ENCODE measurements around the gene AGK. TPM values are rescaled to one million over a fixed set of nuclear protein-coding genes. Genes with fewer than 3 reads are reported as not detected.

AGK gene
- total and polyA plus RNA-seq, 2 experiments from 2014 or later = 15.8 to 27.1 TPM

- no peak for DNase-seq (ENCODE audit: low spot score)
- Histone ChIP-seq H2AFZ (no peak overlapping the region), H3K4me1 (ENCODE audit: insufficient read depth) (no peaks in the 10 kb centered on the region), H3K27ac (no peak overlapping the region), H3K4me2 (no peak overlapping the region), H3K9me3 (ENCODE audit: low read depth) (no peaks in the 10 kb centered on the region), H3K27me3 (no peaks in the 10 kb centered on the region), H3K79me2 (no peaks in the 10 kb centered on the region), H4K20me1 (ENCODE audit: insufficient read depth, poor library complexity, severe bottlenecking) (no peaks in the 10 kb centered on the region), H3K4me3 (no peak overlapping the region), H3K9me2 (replicated peaks; ENCODE audit: insufficient read depth) (no peaks in the 10 kb centered on the region), H3K36me3 (replicated peaks; ENCODE audit: insufficient read depth, low read depth) (no peaks in the 10 kb centered on the region)
- TF ChIP-seq EZH2 (IDR thresholded peaks at IDR 0.05; ENCODE audit: borderline replicate concordance) (no peak), EZH2phosphoT487 (IDR thresholded peaks at IDR 0.05; ENCODE audit: low read depth, severe bottlenecking, unreplicated experiment) (no peak)
- TF ChIP-seq, protein P1, sequence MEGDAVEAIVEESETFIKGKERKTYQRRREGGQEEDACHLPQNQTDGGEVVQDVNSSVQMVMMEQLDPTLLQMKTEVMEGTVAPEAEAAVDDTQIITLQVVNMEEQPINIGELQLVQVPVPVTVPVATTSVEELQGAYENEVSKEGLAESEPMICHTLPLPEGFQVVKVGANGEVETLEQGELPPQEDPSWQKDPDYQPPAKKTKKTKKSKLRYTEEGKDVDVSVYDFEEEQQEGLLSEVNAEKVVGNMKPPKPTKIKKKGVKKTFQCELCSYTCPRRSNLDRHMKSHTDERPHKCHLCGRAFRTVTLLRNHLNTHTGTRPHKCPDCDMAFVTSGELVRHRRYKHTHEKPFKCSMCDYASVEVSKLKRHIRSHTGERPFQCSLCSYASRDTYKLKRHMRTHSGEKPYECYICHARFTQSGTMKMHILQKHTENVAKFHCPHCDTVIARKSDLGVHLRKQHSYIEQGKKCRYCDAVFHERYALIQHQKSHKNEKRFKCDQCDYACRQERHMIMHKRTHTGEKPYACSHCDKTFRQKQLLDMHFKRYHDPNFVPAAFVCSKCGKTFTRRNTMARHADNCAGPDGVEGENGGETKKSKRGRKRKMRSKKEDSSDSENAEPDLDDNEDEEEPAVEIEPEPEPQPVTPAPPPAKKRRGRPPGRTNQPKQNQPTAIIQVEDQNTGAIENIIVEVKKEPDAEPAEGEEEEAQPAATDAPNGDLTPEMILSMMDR (IDR thresholded peaks at IDR 0.05; ENCODE audit: poor library complexity) = no peak
- WGBS (ENCODE audit: low lambda C conversion rate, missing lambda C conversion rate) = 96% methylated on average over 5 of the region's 5 CpGs
These were observed 82.9 kb downstream of the AGK start for GRCh38 chr7:141634065-141634464.

DNA sequence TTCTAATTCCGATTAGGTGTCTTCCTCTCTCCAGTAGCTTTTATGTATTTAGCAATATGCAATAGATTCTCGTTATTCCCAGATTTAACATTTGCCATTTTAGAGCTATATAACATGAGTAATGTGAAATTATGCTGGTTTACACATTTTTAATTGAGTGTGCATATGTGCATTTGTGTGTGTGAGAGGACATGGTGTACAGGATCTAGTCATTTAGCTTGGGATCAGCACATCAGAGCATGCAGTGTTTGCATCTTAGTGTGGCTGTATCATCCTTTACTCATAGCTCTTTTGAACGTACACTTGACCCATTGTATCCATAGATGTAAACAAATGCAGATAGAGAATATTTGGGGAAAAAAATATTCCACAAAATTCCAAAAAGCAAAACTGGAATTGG is 84.8 kb downstream of the AGK start:
- no peak overlapping the region for H3K4me3 ChIP-seq
- H3K27me3 ChIP-seq = no peaks in the 10 kb centered on the region
- no peak overlapping the region for H3K4me2 ChIP-seq
- H3K9me3 ChIP-seq (ENCODE audit: low read depth) = no peaks in the 10 kb centered on the region
- H3K36me3 ChIP-seq (replicated peaks; ENCODE audit: insufficient read depth, low read depth) = no peaks in the 10 kb centered on the region
- H3K27ac ChIP-seq = no peak overlapping the region
- H2AFZ ChIP-seq = no peak overlapping the region
- TF ChIP-seq EZH2 (IDR thresholded peaks at IDR 0.05; ENCODE audit: borderline replicate concordance) (no peak), EZH2phosphoT487 (IDR thresholded peaks at IDR 0.05; ENCODE audit: low read depth, severe bottlenecking, unreplicated experiment) (no peak)
- TF ChIP-seq, protein P1 (IDR thresholded peaks at IDR 0.05; ENCODE audit: poor library complexity) = no peak
- no peaks in the 10 kb centered on the region for H3K9me2 ChIP-seq (replicated peaks; ENCODE audit: insufficient read depth)
- H3K4me1 ChIP-seq (ENCODE audit: insufficient read depth) = no peaks in the 10 kb centered on the region
- no peak for DNase-seq (ENCODE audit: low spot score)
- H4K20me1 ChIP-seq (ENCODE audit: insufficient read depth, poor library complexity, severe bottlenecking) = no peaks in the 10 kb centered on the region
- H3K79me2 ChIP-seq = no peaks in the 10 kb centered on the region
- WGBS (ENCODE audit: low lambda C conversion rate, missing lambda C conversion rate) = 92% methylated on average over 3 of the region's 3 CpGs

GRCh38 chr7:141640239-141640840 is 89.1 kb downstream of the AGK start:
- H3K4me3 ChIP-seq = no peak overlapping the region
- H3K4me2 ChIP-seq = no peak overlapping the region
- TF ChIP-seq EZH2phosphoT487 (IDR thresholded peaks at IDR 0.05; ENCODE audit: low read depth, severe bottlenecking, unreplicated experiment) (no peak), EZH2 (IDR thresholded peaks at IDR 0.05; ENCODE audit: borderline replicate concordance) (no peak)
- TF ChIP-seq, protein P1 (IDR thresholded peaks at IDR 0.05; ENCODE audit: poor library complexity) = no peak
- H4K20me1 ChIP-seq (ENCODE audit: insufficient read depth, poor library complexity, severe bottlenecking) = no peaks in the 10 kb centered on the region
- no peaks in the 10 kb centered on the region for H3K79me2 ChIP-seq
- no peaks in the 10 kb centered on the region for H3K4me1 ChIP-seq (ENCODE audit: insufficient read depth)
- no peaks in the 10 kb centered on the region for H3K9me2 ChIP-seq (replicated peaks; ENCODE audit: insufficient read depth)
- no peak overlapping the region for H2AFZ ChIP-seq
- no peaks in the 10 kb centered on the region for H3K9me3 ChIP-seq (ENCODE audit: low read depth)
- no peaks in the 10 kb centered on the region for H3K36me3 ChIP-seq (replicated peaks; ENCODE audit: insufficient read depth, low read depth)
- H3K27me3 ChIP-seq = no peaks in the 10 kb centered on the region
- 85% methylated on average over 2 of the region's 2 CpGs for WGBS (ENCODE audit: low lambda C conversion rate, missing lambda C conversion rate)
- no peak for DNase-seq (ENCODE audit: low spot score)
- H3K27ac ChIP-seq = no peak overlapping the region
